Peyer's patch (tissue), 4 donors: Measurements from ENCODE around the gene ZNF275. TPM values are rescaled to one million over a fixed set of nuclear protein-coding genes. Genes with fewer than 3 reads are reported as not detected.

ENCODE experiments used
- DNase-seq, 3 donors: peaks; one replicate each; pipeline ENCODE4 v3.0.0-alpha.2; 2017 to 2019
- H3K27ac ChIP-seq, 4 donors: fragments of 200-600 bp; sonication (generic); one replicate each; pipeline ENCODE4 v1.5.1; 2016 to 2019
- H3K27me3 ChIP-seq, 2 donors: fragments of 200-600 bp; sonication (generic); one replicate each; pipeline ENCODE4 v1.5.1; 2019
- H3K36me3 ChIP-seq, 3 donors: fragments of 200-600 bp; sonication (generic); one replicate each; pipeline ENCODE4 v1.5.1; 2016 to 2019
- H3K4me1 ChIP-seq, 4 donors: fragments of 200-600 bp; sonication (generic); one replicate each; pipeline ENCODE4 v1.5.1; 2016 to 2019
- H3K4me3 ChIP-seq, 4 donors: fragments of 200-600 bp; sonication (generic); 1 replicate in 3 of 4; 2 replicates in 1 of 4; pipeline ENCODE4 v1.5.1; 2016 to 2019; ENCODE audit warnings: mild to moderate bottlenecking in 1 of 4
- H3K9me3 ChIP-seq, 4 donors: fragments of 200-600 bp; sonication (generic); one replicate each; pipeline ENCODE4 v1.5.1; 2016 to 2019; ENCODE audit warnings: mild to moderate bottlenecking in 1 of 4
- CTCF ChIP-seq, 6 experiments: fragments of 450-650 bp in 4 of 6; fragments of 200-600 bp in 2 of 6; sonication (generic) in 1 of 6; IDR thresholded peaks; one replicate each; pipeline ENCODE4 v1.5.1; 2017 to 2019; ENCODE audit warnings: antibody characterized with exemption in 6 of 6, mild to moderate bottlenecking in 3 of 6, moderate library complexity in 1 of 6
- POLR2A ChIP-seq, 2 donors: fragments of 450-650 bp; IDR thresholded peaks; one replicate each; pipeline ENCODE4 v1.5.1; 2017; ENCODE audit warnings: antibody characterized with exemption in 2 of 2, mild to moderate bottlenecking in 2 of 2, moderate library complexity in 2 of 2
- total RNA-seq, 4 donors: library from RNA; depleted of rRNA; stranded (reverse); fragments of >200 nt; gene quantifications; one replicate each; pipeline ENCODE4 v1.1.0, GENCODE V29; 2016

Gene ZNF275
- total RNA-seq, 4 donors from 2014 or later, result 4.0 to 12.4 (median 7.2) TPM

- TF ChIP-seq CTCF (IDR thresholded peaks at IDR 0.05) (no peak), POLR2A (IDR thresholded peaks at IDR 0.05) (no peak)
- H3K27me3 ChIP-seq, result no peaks in the 10 kb centered on the region
- H3K4me1 ChIP-seq, result no peaks in the 10 kb centered on the region
- no peak for DNase-seq
- no peak overlapping the region for H3K4me3 ChIP-seq
- no peak overlapping the region for H3K27ac ChIP-seq
- H3K9me3 ChIP-seq, result no peaks in the 10 kb centered on the region
- H3K36me3 ChIP-seq, result no peaks in the 10 kb centered on the region
Observed at GRCh38 chrX:153395613-153396319, 61.8 kb downstream of the ZNF275 start.

GRCh38 chrX:153396320-153397195 is 62.6 kb downstream of the ZNF275 start:
- H3K4me1 ChIP-seq, result no peaks in the 10 kb centered on the region
- H3K9me3 ChIP-seq, result no peaks in the 10 kb centered on the region
- no peak overlapping the region for H3K4me3 ChIP-seq
- H3K27ac ChIP-seq, result no peak overlapping the region
- DNase-seq, result no peak
- no peaks in the 10 kb centered on the region for H3K27me3 ChIP-seq
- TF ChIP-seq POLR2A (IDR thresholded peaks at IDR 0.05), result no peak
- TF ChIP-seq CTCF (IDR thresholded peaks at IDR 0.05), result no peak
- no peaks in the 10 kb centered on the region for H3K36me3 ChIP-seq

- Histone ChIP-seq H3K4me3 (no peak overlapping the region), H3K4me1 (no peaks in the 10 kb centered on the region), H3K27me3 (no peaks in the 10 kb centered on the region), H3K27ac (no peak overlapping the region), H3K36me3 (no peaks in the 10 kb centered on the region), H3K9me3 (no peaks in the 10 kb centered on the region)
- TF ChIP-seq POLR2A (IDR thresholded peaks at IDR 0.05) (no peak), CTCF (IDR thresholded peaks at IDR 0.05) (no peak)
- no peak for DNase-seq
Observed at GRCh38 chrX:153397256-153397960, 63.5 kb downstream of the ZNF275 start.

- TF ChIP-seq POLR2A (IDR thresholded peaks at IDR 0.05) (no peak), CTCF (IDR thresholded peaks at IDR 0.05) (no peak)
- Histone ChIP-seq H3K36me3 (no peaks in the 10 kb centered on the region), H3K4me3 (no peak overlapping the region)
Observed at GRCh38 chrX:153398275-153398960, 64.5 kb downstream of the ZNF275 start.

More at GRCh38 chrX:153398275-153398960, 64.5 kb downstream of the ZNF275 start:
- H3K27ac ChIP-seq, result no peak overlapping the region
- no peak for DNase-seq
- no peaks in the 10 kb centered on the region for H3K27me3 ChIP-seq
- H3K4me1 ChIP-seq, result no peaks in the 10 kb centered on the region
- no peaks in the 10 kb centered on the region for H3K9me3 ChIP-seq
